GM18520 (cell line): Measurements from ENCODE around the gene ARV1.
"Not testable (repeated sequence)": the region's sequence is repeated elsewhere in the genome, so short reads cannot be mapped to it uniquely, and the experiment has no call there.

ENCODE experiments used
- ATAC-seq: cut with Tn5 transposase; IDR thresholded peaks from one replicate; pipeline ENCODE4 v1.9.1; 2021; ENCODE audit not compliant: unreplicated experiment

ARV1 gene

GRCh38 chr1:230976825-230977747 lies 1.8 kb upstream of the ARV1 start:
- ATAC-seq = no peak

- ATAC-seq = peak; percentile 0
Observed at GRCh38 chr1:230977761-230978490, 968 bp upstream of the ARV1 start.

- no peak for ATAC-seq
Observed at GRCh38 chr1:230979389-230979716, 459 bp downstream of the ARV1 start.

GRCh38 chr1:230979952-230980351 lies 1.1 kb downstream of the ARV1 start:
- no peak for ATAC-seq

GRCh38 chr1:230982696-230983095 lies 3.8 kb downstream of the ARV1 start:
- ATAC-seq = no peak

- no peak for ATAC-seq
Observed at GRCh38 chr1:230983811-230984210, 4.9 kb downstream of the ARV1 start.

- not testable (repeated sequence) for ATAC-seq
Observed at GRCh38 chr1:230984622-230985515, 6.0 kb downstream of the ARV1 start.

- ATAC-seq = no peak
Observed at GRCh38 chr1:230985711-230986110, 6.8 kb downstream of the ARV1 start.

GRCh38 chr1:230986976-230987375 lies 8.1 kb downstream of the ARV1 start:
- ATAC-seq = no peak

GRCh38 chr1:230987448-230987847 lies 8.6 kb downstream of the ARV1 start:
- no peak for ATAC-seq

GRCh38 chr1:230992100-230992774 lies 13.3 kb downstream of the ARV1 start:
- no peak for ATAC-seq

- no peak for ATAC-seq
Observed at GRCh38 chr1:230994860-230995259, 16.0 kb downstream of the ARV1 start.

- ATAC-seq = no peak
Observed at GRCh38 chr1:231000201-231000600, 21.3 kb downstream of the ARV1 start.

GRCh38 chr1:231000639-231001038 lies 21.7 kb downstream of the ARV1 start:
- ATAC-seq = no peak

GRCh38 chr1:231001892-231002291 lies 23.0 kb downstream of the ARV1 start:
- ATAC-seq = no peak

GRCh38 chr1:231007535-231007934 lies 28.6 kb downstream of the ARV1 start:
- not testable (repeated sequence) for ATAC-seq

GRCh38 chr1:231011360-231011759 lies 32.5 kb downstream of the ARV1 start:
- ATAC-seq = no peak

GRCh38 chr1:231011963-231012362 lies 33.1 kb downstream of the ARV1 start:
- no peak for ATAC-seq

- ATAC-seq = no peak
Observed at GRCh38 chr1:231013391-231014015, 34.6 kb downstream of the ARV1 start.

- no peak for ATAC-seq
Observed at GRCh38 chr1:231016234-231016633, 37.3 kb downstream of the ARV1 start.
